ENCODE data around the gene EHD4.

DNA sequence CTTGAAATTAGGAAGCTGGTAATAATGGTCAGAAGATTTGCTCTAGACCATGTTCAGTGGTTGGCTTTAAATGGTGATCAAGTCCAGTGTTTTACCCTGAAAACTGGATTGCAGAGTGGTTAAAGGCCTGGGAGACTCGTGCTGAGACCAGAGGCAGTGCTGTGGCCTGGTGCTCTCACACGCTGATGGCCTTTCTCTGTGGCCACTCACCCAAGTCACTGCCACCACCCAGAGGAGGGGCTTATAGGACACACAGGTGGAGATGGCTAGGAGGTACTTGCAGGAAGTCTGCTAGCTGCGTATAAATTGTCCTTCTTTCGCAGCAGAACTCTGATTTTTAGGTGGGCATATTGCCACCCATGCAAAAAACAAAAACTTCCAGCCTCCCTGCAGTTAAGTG is 6.2 kb upstream of the EHD4 start:
- TF ChIP-seq POLR2A (IDR thresholded peaks at IDR 0.05; ENCODE audit: low read length) (no peak), GATA1 (IDR thresholded peaks at IDR 0.05; ENCODE audit: low read depth, low read length) (no peak)

Data from erythroblast (primary cell).